PC-9 (cell line): ENCODE results near the gene TMEM207.

Source experiments
- CTCF ChIP-seq: fragments of 200-600 bp; sonication (generic); conservative IDR thresholded peaks from 2 replicates; pipeline ENCODE4 v1.6.1; 2017; ENCODE audit warnings: mixed run types, antibody characterized with exemption, mild to moderate bottlenecking, moderate library complexity
- EZH2 ChIP-seq: fragments of 200-600 bp; sonication (generic); IDR thresholded peaks from 2 replicates; pipeline ENCODE4 v1.8.0; 2017; ENCODE audit warnings: antibody characterized with exemption, low read depth

DNA sequence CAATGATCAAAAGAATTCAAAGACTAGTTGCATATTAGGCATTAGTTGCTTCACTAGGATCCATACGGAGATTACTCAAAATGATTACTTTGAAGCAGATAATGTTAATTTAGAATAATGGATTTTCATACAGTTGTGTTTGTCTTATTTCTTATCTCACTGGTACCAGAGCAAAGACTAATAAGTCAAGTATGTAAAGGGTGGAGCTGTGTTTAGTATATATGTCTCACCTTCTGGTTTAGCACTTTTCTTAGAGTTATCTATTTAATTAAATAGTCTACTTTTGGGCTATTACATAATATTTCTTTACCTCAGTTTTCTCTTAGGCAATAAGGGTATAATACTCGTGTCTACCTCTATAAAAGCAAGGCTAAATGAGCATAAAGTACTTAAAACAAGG, 18.8 kb downstream of the TMEM207 start:
- TF ChIP-seq CTCF (no peak), EZH2 (no peak)
